Left ventricle myocardium inferior (tissue), 1 donor: ENCODE data around the gene RAB7A. TPM values are rescaled to one million over a fixed set of nuclear protein-coding genes. Genes with fewer than 3 reads are reported as not detected.

Experiments
- DNase-seq: peaks from one replicate; pipeline ENCODE4 v3.0.0-alpha.2; 2020
- H3K27ac ChIP-seq: fragments of 200-600 bp; replicated peaks from 2 replicates; pipeline ENCODE4 v1.8.0; 2021
- H3K27me3 ChIP-seq: fragments of 200-600 bp; 2 replicates; pipeline ENCODE4 v1.8.0; 2021; ENCODE audit warnings: low read depth
- H3K36me3 ChIP-seq: fragments of 200-600 bp; 2 replicates; pipeline ENCODE4 v1.8.0; 2021
- H3K4me1 ChIP-seq: fragments of 200-600 bp; 2 replicates; pipeline ENCODE4 v1.8.0; 2021
- H3K4me3 ChIP-seq: fragments of 200-600 bp; 2 replicates; pipeline ENCODE4 v1.8.0; 2021; ENCODE audit warnings: mild to moderate bottlenecking, moderate library complexity
- H3K9me3 ChIP-seq: fragments of 200-600 bp; replicated peaks from 2 replicates; pipeline ENCODE4 v1.8.0; 2021
- intact Hi-C: fragments of 100-400 bp; cut with micrococcal nuclease; formaldehyde crosslinking; loops from one replicate; pipeline ENCODE4 v1.11.0; 2022
- total RNA-seq: library from RNA; stranded (reverse); fragmentation: NEBNext Ultra II Directional; extraction: Animal tissue kit (Norgen Biotek cat#: 25700); gene quantifications from one replicate; pipeline ENCODE4 v1.2.1, GENCODE V29; 2021
- TF ChIP-seq, protein P1 (sequence below): fragments of 200-600 bp; IDR thresholded peaks from 2 replicates; pipeline ENCODE4 v1.8.0; 2021; ENCODE audit warnings: antibody characterized with exemption, mild to moderate bottlenecking, borderline replicate concordance
- donor health status: DM: no; HTN: yes; CAD: no; lungs with severe emphysema.

The RAB7A gene
- total RNA-seq, 1 donor from 2014 or later = 242 TPM

GRCh38 chr3:128815318-128816064 lies 89.5 kb downstream of the RAB7A start:
- intact Hi-C loops = no loop called here
- TF ChIP-seq, protein P1, sequence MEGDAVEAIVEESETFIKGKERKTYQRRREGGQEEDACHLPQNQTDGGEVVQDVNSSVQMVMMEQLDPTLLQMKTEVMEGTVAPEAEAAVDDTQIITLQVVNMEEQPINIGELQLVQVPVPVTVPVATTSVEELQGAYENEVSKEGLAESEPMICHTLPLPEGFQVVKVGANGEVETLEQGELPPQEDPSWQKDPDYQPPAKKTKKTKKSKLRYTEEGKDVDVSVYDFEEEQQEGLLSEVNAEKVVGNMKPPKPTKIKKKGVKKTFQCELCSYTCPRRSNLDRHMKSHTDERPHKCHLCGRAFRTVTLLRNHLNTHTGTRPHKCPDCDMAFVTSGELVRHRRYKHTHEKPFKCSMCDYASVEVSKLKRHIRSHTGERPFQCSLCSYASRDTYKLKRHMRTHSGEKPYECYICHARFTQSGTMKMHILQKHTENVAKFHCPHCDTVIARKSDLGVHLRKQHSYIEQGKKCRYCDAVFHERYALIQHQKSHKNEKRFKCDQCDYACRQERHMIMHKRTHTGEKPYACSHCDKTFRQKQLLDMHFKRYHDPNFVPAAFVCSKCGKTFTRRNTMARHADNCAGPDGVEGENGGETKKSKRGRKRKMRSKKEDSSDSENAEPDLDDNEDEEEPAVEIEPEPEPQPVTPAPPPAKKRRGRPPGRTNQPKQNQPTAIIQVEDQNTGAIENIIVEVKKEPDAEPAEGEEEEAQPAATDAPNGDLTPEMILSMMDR = no peak
- Histone ChIP-seq H3K27me3 (no peaks in the 10 kb centered on the region), H3K36me3 (peaks cover 35% of the 10 kb centered on the region), H3K9me3 (no peaks in the 10 kb centered on the region), H3K27ac (peak overlapping the region; percentile 89), H3K4me1 (peaks cover 69% of the 10 kb centered on the region), H3K4me3 (no peak overlapping the region)
- no peak for DNase-seq

GRCh38 chr3:128818186-128818787 lies 92.3 kb downstream of the RAB7A start:
- peaks cover 18% of the 10 kb centered on the region for H3K36me3 ChIP-seq
- peaks cover 48% of the 10 kb centered on the region for H3K4me1 ChIP-seq
- H3K4me3 ChIP-seq = no peak overlapping the region
- H3K27ac ChIP-seq = peak overlapping the region; percentile 89
- no peaks in the 10 kb centered on the region for H3K27me3 ChIP-seq
- DNase-seq = no peak
- TF ChIP-seq, protein P1 = no peak
- intact Hi-C loops = no loop called here
- no peaks in the 10 kb centered on the region for H3K9me3 ChIP-seq

- TF ChIP-seq, protein P1 = no peak
- peak overlapping the region; percentile 89 for H3K27ac ChIP-seq
- intact Hi-C loops = no loop called here
- H3K4me3 ChIP-seq = no peak overlapping the region
- H3K4me1 ChIP-seq = peaks cover 36% of the 10 kb centered on the region
- peaks cover 10% of the 10 kb centered on the region for H3K36me3 ChIP-seq
- no peaks in the 10 kb centered on the region for H3K9me3 ChIP-seq
- no peaks in the 10 kb centered on the region for H3K27me3 ChIP-seq
- no peak for DNase-seq
Measured at GRCh38 chr3:128820252-128820839, 94.4 kb downstream of the RAB7A start.

GRCh38 chr3:128823008-128823407 lies 97.0 kb downstream of the RAB7A start:
- intact Hi-C loops = no loop called here
- no peak for DNase-seq
- no peaks in the 10 kb centered on the region for H3K36me3 ChIP-seq
- no peaks in the 10 kb centered on the region for H3K27me3 ChIP-seq
- H3K9me3 ChIP-seq = no peaks in the 10 kb centered on the region
- TF ChIP-seq, protein P1 = no peak
- H3K4me1 ChIP-seq = peaks cover 23% of the 10 kb centered on the region
- H3K27ac ChIP-seq = no peak overlapping the region
- no peak overlapping the region for H3K4me3 ChIP-seq

- H3K36me3 ChIP-seq = no peaks in the 10 kb centered on the region
- intact Hi-C loops = no loop called here
- H3K27ac ChIP-seq = peak overlapping the region; percentile 55
- TF ChIP-seq, protein P1 = no peak
- peaks cover 23% of the 10 kb centered on the region for H3K4me1 ChIP-seq
- no peaks in the 10 kb centered on the region for H3K9me3 ChIP-seq
- no peak overlapping the region for H3K4me3 ChIP-seq
- DNase-seq = no peak
- no peaks in the 10 kb centered on the region for H3K27me3 ChIP-seq
Measured at GRCh38 chr3:128823631-128824030, 97.6 kb downstream of the RAB7A start.
